IMR-90 (cell line): Measurements from ENCODE around the gene STRIP2.

Experiments used
- CEBPB ChIP-seq: IDR thresholded peaks from 2 replicates; pipeline ENCODE4 v1.6.1; 2012; ENCODE audit warnings: low read depth, low read length, improper control_type of control experiment
- CHD1 ChIP-seq: IDR thresholded peaks from 2 replicates; pipeline ENCODE4 v1.6.1; 2012; ENCODE audit warnings: low read depth, low read length, improper control_type of control experiment
- MAFK ChIP-seq: IDR thresholded peaks from 2 replicates; pipeline ENCODE4 v1.6.1; 2012; ENCODE audit warnings: low read depth, low read length, improper control_type of control experiment
- NFE2L2 ChIP-seq: fragments of 150-350 bp; IDR thresholded peaks from 2 replicates; pipeline ENCODE4 v1.6.1; 2016; ENCODE audit warnings: low read depth, mild to moderate bottlenecking, low read length
- POLR2A ChIP-seq: IDR thresholded peaks from 2 replicates; pipeline ENCODE4 v1.6.1; 2012; ENCODE audit warnings: mild to moderate bottlenecking, low read depth, low read length
- RAD21 ChIP-seq: IDR thresholded peaks from 2 replicates; pipeline ENCODE4 v1.6.1; 2012; ENCODE audit warnings: low read length, improper control_type of control experiment
- RFX5 ChIP-seq: IDR thresholded peaks from 2 replicates; pipeline ENCODE4 v1.8.0; 2012; ENCODE audit warnings: low read depth, mild to moderate bottlenecking, low read length, moderate library complexity
- SMC3 ChIP-seq: fragments of 150-350 bp; IDR thresholded peaks from 2 replicates; pipeline ENCODE4 v1.6.1; 2016; ENCODE audit warnings: low read depth, mild to moderate bottlenecking, antibody characterized with exemption, low read length, moderate library complexity
- TF ChIP-seq, protein P1 (sequence below): conservative IDR thresholded peaks from 2 replicates; pipeline ENCODE4 v1.5.1; 2012; ENCODE audit warnings: mild to moderate bottlenecking, low read depth, low read length, improper control_type of control experiment
- TF ChIP-seq, protein P2 (sequence below): fragments of 150-350 bp; IDR thresholded peaks from 2 replicates; pipeline ENCODE4 v1.6.1; 2017; ENCODE audit warnings: mild to moderate bottlenecking, antibody characterized with exemption, low read length, low read depth
- TF ChIP-seq, protein P3 (sequence below): fragments of 150-350 bp; IDR thresholded peaks from 2 replicates; pipeline ENCODE4 v1.6.1; 2016; ENCODE audit warnings: low read depth, mild to moderate bottlenecking, low read length, moderate library complexity, borderline replicate concordance

DNA sequence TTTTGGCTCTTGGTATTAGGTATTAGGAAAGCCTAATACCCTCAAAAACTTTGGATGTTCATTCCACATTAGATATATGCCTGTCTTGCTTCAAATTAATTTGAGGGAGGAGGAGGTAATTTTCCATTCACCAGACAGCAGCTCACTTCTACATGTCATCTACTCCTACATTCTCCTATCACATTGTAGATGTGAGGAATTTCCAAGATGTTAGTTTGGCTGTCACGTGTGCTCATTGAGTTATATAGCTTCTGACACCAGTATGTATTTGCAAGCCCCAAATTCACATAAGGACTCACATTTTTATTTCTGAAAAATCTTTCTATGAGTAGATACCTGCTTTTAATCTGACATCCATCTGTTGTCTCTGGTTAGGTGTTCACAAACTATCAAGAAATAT lies 45.6 kb downstream of the STRIP2 start:
- TF ChIP-seq RFX5 (no peak), SMC3 (no peak), POLR2A (no peak), CEBPB (no peak), CHD1 (no peak), MAFK (no peak), RAD21 (no peak), NFE2L2 (no peak)
- TF ChIP-seq, protein P1, sequence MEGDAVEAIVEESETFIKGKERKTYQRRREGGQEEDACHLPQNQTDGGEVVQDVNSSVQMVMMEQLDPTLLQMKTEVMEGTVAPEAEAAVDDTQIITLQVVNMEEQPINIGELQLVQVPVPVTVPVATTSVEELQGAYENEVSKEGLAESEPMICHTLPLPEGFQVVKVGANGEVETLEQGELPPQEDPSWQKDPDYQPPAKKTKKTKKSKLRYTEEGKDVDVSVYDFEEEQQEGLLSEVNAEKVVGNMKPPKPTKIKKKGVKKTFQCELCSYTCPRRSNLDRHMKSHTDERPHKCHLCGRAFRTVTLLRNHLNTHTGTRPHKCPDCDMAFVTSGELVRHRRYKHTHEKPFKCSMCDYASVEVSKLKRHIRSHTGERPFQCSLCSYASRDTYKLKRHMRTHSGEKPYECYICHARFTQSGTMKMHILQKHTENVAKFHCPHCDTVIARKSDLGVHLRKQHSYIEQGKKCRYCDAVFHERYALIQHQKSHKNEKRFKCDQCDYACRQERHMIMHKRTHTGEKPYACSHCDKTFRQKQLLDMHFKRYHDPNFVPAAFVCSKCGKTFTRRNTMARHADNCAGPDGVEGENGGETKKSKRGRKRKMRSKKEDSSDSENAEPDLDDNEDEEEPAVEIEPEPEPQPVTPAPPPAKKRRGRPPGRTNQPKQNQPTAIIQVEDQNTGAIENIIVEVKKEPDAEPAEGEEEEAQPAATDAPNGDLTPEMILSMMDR = no peak
- TF ChIP-seq, protein P2, sequence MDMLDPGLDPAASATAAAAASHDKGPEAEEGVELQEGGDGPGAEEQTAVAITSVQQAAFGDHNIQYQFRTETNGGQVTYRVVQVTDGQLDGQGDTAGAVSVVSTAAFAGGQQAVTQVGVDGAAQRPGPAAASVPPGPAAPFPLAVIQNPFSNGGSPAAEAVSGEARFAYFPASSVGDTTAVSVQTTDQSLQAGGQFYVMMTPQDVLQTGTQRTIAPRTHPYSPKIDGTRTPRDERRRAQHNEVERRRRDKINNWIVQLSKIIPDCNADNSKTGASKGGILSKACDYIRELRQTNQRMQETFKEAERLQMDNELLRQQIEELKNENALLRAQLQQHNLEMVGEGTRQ = no peak
- TF ChIP-seq, protein P3, sequence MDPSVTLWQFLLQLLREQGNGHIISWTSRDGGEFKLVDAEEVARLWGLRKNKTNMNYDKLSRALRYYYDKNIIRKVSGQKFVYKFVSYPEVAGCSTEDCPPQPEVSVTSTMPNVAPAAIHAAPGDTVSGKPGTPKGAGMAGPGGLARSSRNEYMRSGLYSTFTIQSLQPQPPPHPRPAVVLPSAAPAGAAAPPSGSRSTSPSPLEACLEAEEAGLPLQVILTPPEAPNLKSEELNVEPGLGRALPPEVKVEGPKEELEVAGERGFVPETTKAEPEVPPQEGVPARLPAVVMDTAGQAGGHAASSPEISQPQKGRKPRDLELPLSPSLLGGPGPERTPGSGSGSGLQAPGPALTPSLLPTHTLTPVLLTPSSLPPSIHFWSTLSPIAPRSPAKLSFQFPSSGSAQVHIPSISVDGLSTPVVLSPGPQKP = no peak
